ENCODE measurements around the gene GALK1.

Gene GALK1

DNA sequence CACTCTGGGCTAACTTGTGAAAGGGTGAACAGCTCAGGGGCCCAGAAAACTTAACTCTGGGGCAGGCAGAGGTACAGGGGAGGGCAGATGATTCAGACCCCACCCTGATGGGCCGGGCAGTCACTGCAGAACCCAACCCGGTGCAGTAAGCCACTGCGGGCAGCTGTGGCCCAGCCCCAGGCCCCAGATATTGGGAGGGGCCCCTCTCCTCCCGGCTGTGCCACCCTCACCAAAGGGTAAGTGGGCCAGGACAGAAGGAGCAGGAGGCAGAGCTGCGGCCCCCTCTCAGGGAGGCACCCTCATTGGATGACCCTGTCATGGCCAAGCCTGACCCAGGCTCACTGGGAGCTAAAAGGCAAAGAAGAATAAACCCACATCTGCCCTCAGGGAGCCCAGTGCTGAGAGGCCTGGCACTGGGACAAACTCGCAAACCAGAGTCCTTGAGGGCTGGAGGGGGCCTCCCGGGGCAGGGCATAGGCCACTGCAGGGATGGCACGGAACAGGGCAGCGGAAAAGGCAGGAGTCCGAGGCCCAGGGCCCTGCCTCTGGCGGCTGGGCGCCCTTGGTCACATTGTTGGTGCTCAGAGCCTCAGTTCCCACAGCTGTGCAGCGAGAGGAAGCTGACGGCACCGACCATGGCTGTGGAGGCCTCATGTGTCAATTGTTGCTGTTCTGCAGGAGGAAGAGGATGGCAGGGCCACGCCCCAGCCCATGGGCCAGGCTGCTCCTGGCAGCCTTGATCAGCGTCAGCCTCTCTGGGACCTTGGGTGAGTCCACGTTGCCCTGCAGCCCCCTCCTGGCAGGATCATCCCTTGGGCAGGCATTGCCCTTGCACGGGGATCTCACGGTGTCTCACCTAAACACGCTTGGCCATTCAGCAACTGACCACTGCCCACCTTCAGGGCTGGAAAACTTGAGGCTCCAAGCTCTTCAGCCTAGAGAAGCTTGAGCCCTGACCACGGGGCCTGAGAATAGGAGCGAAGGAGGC is 40.7 kb downstream of the GALK1 start:
- no peak for DNase-seq
- no peak for ATAC-seq

DNA sequence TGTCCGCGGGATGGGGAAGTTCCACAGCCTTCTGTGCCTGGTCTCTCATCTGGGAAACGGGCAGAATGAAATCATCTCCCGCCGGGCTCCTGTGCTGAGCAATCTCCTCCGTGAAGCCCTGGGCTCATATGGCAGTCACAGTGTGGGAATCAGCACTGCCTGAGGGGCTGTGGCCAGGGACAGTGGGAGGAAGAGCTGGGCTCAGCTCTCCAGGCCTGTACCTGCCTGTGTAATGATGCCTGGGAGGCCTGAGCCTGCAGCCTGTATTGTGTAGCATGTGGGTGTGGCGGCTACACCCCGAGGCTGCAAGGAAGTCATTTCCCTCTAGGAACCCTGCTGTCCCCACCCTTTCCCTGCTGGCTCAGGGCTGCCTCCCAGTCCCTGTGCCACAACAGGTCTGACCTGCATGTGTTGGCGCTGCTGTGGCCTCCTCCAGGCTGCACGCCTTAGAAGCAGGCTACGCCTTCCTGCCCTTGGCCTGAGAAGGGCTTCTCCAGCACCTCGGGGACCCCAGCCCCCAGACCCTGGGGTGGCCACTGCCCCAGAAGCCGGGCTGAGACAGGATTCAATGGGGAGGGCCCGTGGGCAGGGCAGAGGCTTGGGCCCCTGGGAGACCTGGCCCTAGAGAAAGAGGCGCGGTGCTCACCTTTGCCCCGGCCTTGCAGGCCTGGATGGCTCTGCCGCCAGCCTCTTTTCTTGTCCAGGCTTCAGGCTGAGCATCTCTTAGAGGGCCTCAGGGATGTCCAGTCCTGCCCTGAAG is 41.6 kb downstream of the GALK1 start:
- DNase-seq (no peak), ATAC-seq (no peak)

DNA sequence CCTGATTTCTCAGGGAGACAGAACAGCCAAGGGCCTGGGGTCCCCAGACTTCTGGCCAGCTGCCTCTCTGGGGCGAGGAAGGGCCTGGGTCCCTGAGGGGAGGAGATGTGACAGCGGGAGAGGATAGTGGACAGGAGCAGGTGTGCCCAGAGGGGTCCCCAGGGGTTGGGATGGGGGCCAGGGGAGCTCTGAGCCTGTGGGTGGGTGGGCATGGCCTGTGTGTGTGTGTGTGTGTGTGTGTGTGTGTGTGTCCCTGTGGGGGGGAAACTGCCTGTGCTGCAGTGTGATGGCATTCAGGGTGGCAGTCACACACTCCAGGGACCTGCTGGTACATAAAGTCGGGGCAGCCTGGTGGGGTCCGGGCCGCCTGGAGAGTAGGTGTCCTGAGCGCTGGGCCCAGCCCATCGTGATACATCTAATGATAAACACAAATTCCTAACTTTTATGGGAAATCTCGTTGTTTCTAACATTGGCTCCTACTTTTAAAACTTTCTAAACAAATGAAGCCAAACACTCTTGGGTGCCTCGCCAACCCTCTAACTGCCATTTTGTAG is 42.4 kb downstream of the GALK1 start:
- ATAC-seq (no peak), DNase-seq (no peak)

DNA sequence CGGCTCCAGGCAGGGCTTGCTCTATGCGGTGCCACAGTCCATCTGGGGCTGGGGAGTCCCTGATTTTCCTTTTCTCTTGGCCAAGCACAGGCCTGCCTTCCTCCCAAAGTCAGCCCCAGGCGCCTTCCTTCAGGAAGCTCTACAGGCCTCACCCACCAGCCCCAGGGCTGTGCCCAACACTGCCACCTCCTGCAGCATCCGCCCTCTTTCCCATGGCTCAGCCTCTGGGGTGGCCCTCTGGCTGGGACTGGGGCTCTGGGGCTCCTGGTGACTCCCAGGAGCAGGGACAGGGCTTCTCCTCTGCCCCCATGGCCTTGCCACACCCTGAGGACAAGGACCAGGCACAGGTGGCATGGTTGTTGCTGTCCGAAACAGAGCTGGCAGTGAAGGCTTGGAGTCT is 42.9 kb downstream of the GALK1 start:
- DNase-seq (no peak), ATAC-seq (no peak)

DNA sequence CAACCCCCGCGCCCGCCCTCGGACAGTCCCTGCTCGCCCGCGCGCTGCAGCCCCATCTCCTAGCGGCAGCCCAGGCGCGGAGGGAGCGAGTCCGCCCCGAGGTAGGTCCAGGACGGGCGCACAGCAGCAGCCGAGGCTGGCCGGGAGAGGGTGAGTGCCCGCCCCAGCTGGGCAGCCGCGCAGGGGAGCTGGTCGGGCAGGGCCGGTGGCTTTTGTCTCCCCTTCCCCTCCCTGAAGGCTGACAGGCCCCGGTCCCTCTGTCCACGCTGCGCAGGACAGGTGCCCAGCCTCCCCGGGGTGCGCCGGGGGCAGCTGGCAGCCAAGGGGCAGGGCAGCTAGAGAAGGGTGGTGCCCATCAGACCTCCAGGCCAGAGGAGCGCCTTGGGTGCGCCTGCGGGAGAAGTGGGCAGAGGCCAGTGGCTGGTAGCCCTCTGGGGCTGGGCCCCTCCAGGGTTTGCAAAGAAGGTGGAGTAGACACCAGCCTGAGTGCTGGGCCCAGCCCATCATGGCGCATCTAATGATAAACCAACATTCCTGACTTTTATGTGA is 43.5 kb downstream of the GALK1 start:
- no peak for DNase-seq
- no peak for ATAC-seq

DNA sequence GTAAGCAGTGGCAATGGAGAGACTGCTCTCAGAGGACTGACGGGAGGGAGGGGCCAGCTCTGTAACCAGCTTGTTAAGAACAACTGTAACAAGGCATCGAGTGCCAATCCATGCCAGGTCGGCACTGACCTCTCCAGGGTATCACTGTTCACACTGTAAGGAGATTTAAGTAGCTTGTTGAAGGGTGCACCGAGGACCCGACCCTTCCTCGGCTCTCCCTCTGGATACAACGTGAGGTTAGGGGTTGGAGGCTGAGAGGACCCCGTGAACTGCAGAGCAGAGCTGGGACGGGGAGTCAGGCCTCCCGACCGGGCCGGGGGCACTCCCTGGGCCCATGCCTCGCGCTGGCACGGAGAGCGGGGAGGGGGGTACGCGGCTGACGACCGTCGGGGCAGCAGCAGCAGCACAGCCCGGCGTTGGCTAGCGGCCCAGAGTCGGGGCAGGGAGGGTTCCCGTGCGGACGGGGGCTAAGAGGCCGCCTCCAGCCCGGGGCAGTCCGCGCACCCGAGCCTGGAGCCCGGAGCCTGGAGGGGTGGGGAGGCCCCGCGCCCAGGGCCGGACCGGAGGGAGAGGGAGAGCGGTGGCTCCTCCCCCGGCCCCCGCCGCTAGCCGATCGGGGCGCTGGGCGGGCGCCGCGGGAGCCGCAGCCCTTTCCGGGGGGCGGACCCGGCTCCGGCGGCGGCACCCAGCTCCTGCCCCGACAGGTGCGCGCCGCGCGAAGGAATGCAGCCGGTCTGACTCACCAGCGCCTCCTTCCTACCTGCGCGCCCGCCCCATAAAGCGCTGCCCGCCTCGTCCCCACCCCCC is 44.1 kb downstream of the GALK1 start, which contains the start of gene ITGB4:
ITGB4 (plus strand) TSS at position 804 of the 807 bp plus-strand sequence. CDS start 3,245 bp downstream, outside the sequence.
- ATAC-seq (peak; percentile 70), DNase-seq (peak; percentile 53)

DNA sequence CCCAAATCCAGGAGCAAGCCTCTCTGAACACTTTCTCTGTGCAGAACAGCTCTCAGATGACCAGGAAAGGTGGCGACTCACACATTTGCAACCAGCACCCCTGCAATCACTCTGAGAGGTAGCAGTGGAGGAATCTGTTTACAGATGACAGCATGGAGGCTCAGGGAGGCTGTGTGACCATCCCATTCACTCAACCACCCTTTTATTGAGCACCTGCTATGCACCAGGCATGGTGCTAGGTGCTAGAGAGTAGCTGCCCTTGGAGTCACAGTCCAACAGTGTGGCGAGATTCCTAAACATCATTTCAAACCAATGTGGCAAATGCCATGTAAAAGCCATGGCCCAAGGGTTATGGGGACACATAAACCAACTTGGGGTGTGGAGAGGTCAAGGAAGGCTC is 45.3 kb downstream of the GALK1 start:
- no peak for DNase-seq

DNA sequence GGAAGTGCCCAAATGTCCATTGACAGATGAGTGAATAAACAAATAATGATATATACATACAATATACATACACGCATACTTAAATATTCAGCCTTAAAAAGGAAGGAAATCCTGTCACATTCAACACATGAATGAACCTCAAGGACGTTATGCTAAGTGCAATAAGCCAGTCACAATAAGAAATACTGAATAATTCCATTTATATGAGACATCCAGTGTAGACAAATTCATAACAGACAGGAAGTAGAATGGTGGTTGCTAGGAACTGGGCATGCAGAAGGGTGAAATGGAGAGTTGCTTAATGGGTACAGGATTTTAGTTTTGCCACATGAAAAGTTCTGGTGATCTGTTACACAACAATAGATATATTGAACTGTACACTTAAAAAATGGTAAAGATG is 52.5 kb downstream of the GALK1 start:
- DNase-seq, result no peak
- no peak for ATAC-seq

More for the DNA sequence above, 45.3 kb downstream of the GALK1 start:
- no peak for ATAC-seq
